HCT116 (cell line): Measurements from ENCODE around the gene SELENON. TPM values are rescaled to one million over a fixed set of nuclear protein-coding genes. Genes with fewer than 3 reads are reported as not detected.

ENCODE experiments used
- ATAC-seq: fragments of 200-7000 bp; cut with Tn5 transposase; 2 replicates; pipeline ENCODE4 v1.9.1; 2020; ENCODE audit warnings: mild to moderate bottlenecking, moderate library complexity
- BruUV-seq: library from RNA; stranded (reverse); fragments of 400-500 nt; replicated peaks from 2 replicates; lab custom pipeline; 2021; lab: Mats Ljungman, UMichigan
- CTCF ChIA-PET: fragments of 300-600 bp; sonication (Branson Sonifier 250); formaldehyde crosslinking; loops from one replicate; lab custom pipeline; 2021; ENCODE audit warnings: antibody characterized with exemption; lab: Charles Lee
- POLR2A ChIA-PET: fragments of 300-600, 350-600 bp; sonication (Branson Sonifier 250); formaldehyde crosslinking; loops from one replicate; lab custom pipeline; 2021; ENCODE audit warnings: antibody characterized with exemption; lab: Charles Lee
- RAD21 ChIA-PET, 2 experiments: fragments of 300-600 bp; sonication (Branson Sonifier 250); formaldehyde crosslinking; loops; one replicate each; lab custom pipeline; 2023; ENCODE audit warnings: low total read pairs in 2 of 2; ENCODE audit not compliant: uncharacterized antibody in 2 of 2, unreplicated experiment in 2 of 2, low non-redundant PET in 1 of 2; lab: Charles Lee
- DNase-seq: peaks from one replicate; pipeline ENCODE4 v3.0.0-alpha.2; 2010; ENCODE audit warnings: low read depth, low spot score
- H2AFZ ChIP-seq: fragments of 200-600 bp; shearing (Covaris generic), sonication (generic); 2 replicates; pipeline ENCODE4 v1.6.1; 2017; ENCODE audit warnings: low read depth, mixed run types, mixed read lengths, antibody characterized with exemption, low read length; ENCODE audit not compliant: poor library complexity, severe bottlenecking
- H3K27ac ChIP-seq: 2 replicates; pipeline ENCODE4 v1.5.1; 2012; ENCODE audit warnings: low read depth, low read length
- H3K27me3 ChIP-seq: fragments of 200-600 bp; sonication (generic); 2 replicates; pipeline ENCODE4 v1.6.1; 2016; ENCODE audit warnings: mixed run types, low read length, mixed read lengths; ENCODE audit not compliant: insufficient read depth
- H3K36me3 ChIP-seq, 2 experiments: fragments of 200-500 bp in 1 of 2; fragments of 200-600 bp in 1 of 2; sonication (Bioruptor generic) in 1 of 2; sonication (generic) in 1 of 2; 2 replicates each; pipeline versions ENCODE4 v1.5.1 to v1.6.1; 2014 to 2016; ENCODE audit warnings: low read length in 2 of 2, inconsistent platforms in 1 of 2, mixed read lengths in 1 of 2, mixed run types in 1 of 2; ENCODE audit not compliant: insufficient read depth in 2 of 2, control insufficient read depth in 1 of 2
- H3K4me1 ChIP-seq, 2 experiments: fragments of 200-600 bp in 1 of 2; sonication (generic) in 1 of 2; 2 replicates each; pipeline versions ENCODE4 v1.5.1 to v1.6.1; 2012 to 2017; ENCODE audit warnings: low read length in 2 of 2, inconsistent platforms in 1 of 2, mild to moderate bottlenecking in 1 of 2, mixed read lengths in 1 of 2, mixed run types in 1 of 2, moderate library complexity in 1 of 2; ENCODE audit not compliant: insufficient read depth in 2 of 2, control insufficient read depth in 1 of 2
- H3K4me2 ChIP-seq: fragments of 200-600 bp; sonication (generic); 2 replicates; pipeline ENCODE4 v1.6.1; 2017; ENCODE audit warnings: mixed run types, low read length, mixed read lengths
- H3K4me3 ChIP-seq, 2 experiments: fragments of 200-600 bp in 1 of 2; sonication (generic) in 1 of 2; replicated peaks in 1 of 2; 2 replicates each; pipeline ENCODE4 v1.5.1; 2011 to 2016; ENCODE audit warnings: low read length in 2 of 2, control low read depth in 1 of 2, low read depth in 1 of 2, mild to moderate bottlenecking in 1 of 2, mixed read lengths in 1 of 2, mixed run types in 1 of 2
- H3K79me2 ChIP-seq: fragments of 200-600 bp; sonication (generic); 2 replicates; pipeline ENCODE4 v1.6.1; 2017; ENCODE audit warnings: mild to moderate bottlenecking, mixed run types, low read length, moderate library complexity, mixed read lengths; ENCODE audit not compliant: insufficient read depth
- H3K9ac ChIP-seq: fragments of 200-600 bp; sonication (generic); 2 replicates; pipeline ENCODE4 v1.6.1; 2016; ENCODE audit warnings: low read length, mixed read lengths
- H3K9me2 ChIP-seq: fragments of 200-600 bp; sonication (generic), shearing (Covaris generic); 2 replicates; pipeline ENCODE4 v1.6.1; 2017; ENCODE audit warnings: mixed run types, mild to moderate bottlenecking, moderate library complexity; ENCODE audit not compliant: insufficient read depth
- H3K9me3 ChIP-seq, 2 experiments: fragments of 200-500 bp in 1 of 2; fragments of 200-600 bp in 1 of 2; sonication (Bioruptor generic) in 1 of 2; sonication (generic) in 1 of 2; 2 replicates each; pipeline ENCODE4 v1.6.1; 2014 to 2017; ENCODE audit warnings: low read length in 2 of 2, mixed read lengths in 2 of 2, inconsistent platforms in 1 of 2, low read depth in 1 of 2, mild to moderate bottlenecking in 1 of 2, mixed run types in 1 of 2, moderate library complexity in 1 of 2; ENCODE audit not compliant: control insufficient read depth in 1 of 2, insufficient read depth in 1 of 2
- H4K20me1 ChIP-seq: fragments of 200-600 bp; sonication (generic), shearing (Covaris generic); 2 replicates; pipeline ENCODE4 v1.6.1; 2017; ENCODE audit warnings: mixed run types, mild to moderate bottlenecking, moderate library complexity; ENCODE audit not compliant: insufficient read depth
- CBX3 ChIP-seq: IDR thresholded peaks from 2 replicates; pipeline ENCODE4 v1.6.1; 2012; ENCODE audit warnings: low read depth
- CTCF ChIP-seq, 3 experiments: fragments of 200-600 bp in 1 of 3; sonication (generic) in 1 of 3; IDR thresholded peaks in 2 of 3; conservative IDR thresholded peaks in 1 of 3; 2 replicates each; pipeline ENCODE4 v1.5.1; 2012 to 2017; ENCODE audit warnings: low read depth in 2 of 3, low read length in 2 of 3, antibody characterized with exemption in 1 of 3, borderline replicate concordance in 1 of 3, control low read depth in 1 of 3, mild to moderate bottlenecking in 1 of 3, mixed read lengths in 1 of 3, mixed run types in 1 of 3, moderate library complexity in 1 of 3; ENCODE audit not compliant: insufficient read depth in 1 of 3
- EGR1 ChIP-seq: IDR thresholded peaks from 2 replicates; pipeline ENCODE4 v1.6.1; 2012; ENCODE audit warnings: low read depth
- FOSL1 ChIP-seq: IDR thresholded peaks from 2 replicates; pipeline ENCODE4 v1.6.1; 2012; ENCODE audit warnings: low read depth
- JUND ChIP-seq: IDR thresholded peaks from 2 replicates; pipeline ENCODE4 v1.6.1; 2012
- POLR2AphosphoS5 ChIP-seq: IDR thresholded peaks from 2 replicates; pipeline ENCODE4 v1.6.1; 2011; ENCODE audit warnings: mild to moderate bottlenecking, low read depth, low read length, moderate library complexity
- SIN3A ChIP-seq: IDR thresholded peaks from 2 replicates; pipeline ENCODE4 v1.6.1; 2012; ENCODE audit warnings: low read depth
- ZFX ChIP-seq: fragments of 450-650 bp; IDR thresholded peaks from 2 replicates; pipeline ENCODE4 v1.6.1; 2017
- ZNF274 ChIP-seq: fragments of 200-500 bp; sonication (Bioruptor generic); IDR thresholded peaks from 2 replicates; pipeline ENCODE4 v1.6.1; 2014; ENCODE audit warnings: mild to moderate bottlenecking, low read depth, low read length, inconsistent platforms
- intact Hi-C: fragments of 100-400 bp; cut with micrococcal nuclease; formaldehyde crosslinking; loops from 2 replicates; pipeline ENCODE4 v1.10.0; 2022
- total RNA-seq: library from RNA; stranded (reverse); gene quantifications from one replicate; pipeline ENCODE4 v1.2.1, GENCODE V29; 2021; ENCODE audit not compliant: unreplicated experiment

The SELENON gene
- total RNA-seq, 1 experiment from 2014 or later, result 85.1 TPM

GRCh38 chr1:25804244-25804963 is 4.4 kb downstream of the SELENON start:
- ATAC-seq (no peak), DNase-seq (no peak)
- no peak for TF ChIP-seq SIN3A
- no peak for TF ChIP-seq CTCF (IDR thresholded peaks at IDR 0.05 in 2 of 3, conservative IDR thresholded peaks at IDR 0.05 in 1 of 3; ENCODE audit: borderline replicate concordance in 1 of 3, insufficient read depth in 1 of 3, low read depth in 2 of 3, low read length in 2 of 3)
- TF ChIP-seq ZNF274, result no peak
- TF ChIP-seq POLR2AphosphoS5, result no peak
- no peak for TF ChIP-seq JUND
- TF ChIP-seq ZFX, result no peak
- TF ChIP-seq CBX3, result no peak
- TF ChIP-seq FOSL1, result no peak
- no peak for TF ChIP-seq EGR1
- Histone ChIP-seq H3K27ac (no peak overlapping the region), H3K4me2 (no peak overlapping the region), H3K4me3 (no peak overlapping the region), H3K9ac (no peak overlapping the region), H3K9me2 (no peaks in the 10 kb centered on the region), H3K4me1 (peaks cover 5 to 13% of the 10 kb centered on the region in 2 experiments; a peak in 3 of 4 replicates), H3K36me3 (no peaks in the 10 kb centered on the region), H4K20me1 (no peaks in the 10 kb centered on the region), H3K79me2 (no peaks in the 10 kb centered on the region), H3K9me3 (no peaks in the 10 kb centered on the region), H3K27me3 (no peaks in the 10 kb centered on the region), H2AFZ (no peak overlapping the region)
- RAD21 ChIA-PET, result no interaction called here
- POLR2A ChIA-PET, result no interaction called here
- intact Hi-C loops, result no loop called here
- CTCF ChIA-PET, result no interaction called here
- no TSS peak for BruUV-seq
